Karpas-422 (cell line): Measurements from ENCODE around the gene MYB. TPM values are rescaled to one million over a fixed set of nuclear protein-coding genes. Genes with fewer than 3 reads are reported as not detected.
A peak's percentile ranks its signal among the peaks of the same experiment; 100 is the strongest.

Source experiments
- DNase-seq: peaks from one replicate; pipeline ENCODE4 v3.0.0-alpha.2; 2015
- H2AFZ ChIP-seq: fragments of 200-600 bp; sonication (generic); 2 replicates; pipeline ENCODE4 v1.6.1; 2014; ENCODE audit warnings: antibody characterized with exemption, low read length, mixed read lengths
- H3K27ac ChIP-seq: fragments of 200-600 bp; sonication (generic); 2 replicates; pipeline ENCODE4 v1.5.1; 2014; ENCODE audit warnings: mild to moderate bottlenecking, low read length, moderate library complexity
- H3K27me3 ChIP-seq: fragments of 200-600 bp; sonication (generic); 2 replicates; pipeline ENCODE4 v1.6.1; 2014; ENCODE audit warnings: low read length, mixed read lengths
- H3K36me3 ChIP-seq: fragments of 200-600 bp; sonication (generic); 2 replicates; pipeline ENCODE4 v1.6.1; 2014; ENCODE audit warnings: low read length, mixed read lengths; ENCODE audit not compliant: insufficient read depth
- H3K4me1 ChIP-seq: fragments of 200-600 bp; sonication (generic); 2 replicates; pipeline ENCODE4 v1.6.1; 2014; ENCODE audit warnings: mild to moderate bottlenecking, low read length, mixed read lengths
- H3K4me2 ChIP-seq: fragments of 200-600 bp; sonication (generic); 2 replicates; pipeline ENCODE4 v1.6.1; 2014; ENCODE audit warnings: low read length, low read depth, mild to moderate bottlenecking; ENCODE audit not compliant: poor library complexity, severe bottlenecking
- H3K4me3 ChIP-seq: fragments of 200-600 bp; sonication (generic); 2 replicates; pipeline ENCODE4 v1.5.1; 2014; ENCODE audit warnings: mild to moderate bottlenecking, antibody characterized with exemption, low read length, mixed read lengths
- H3K79me2 ChIP-seq: fragments of 200-600 bp; sonication (generic); 2 replicates; pipeline ENCODE4 v1.6.1; 2014; ENCODE audit warnings: mild to moderate bottlenecking, low read length, mixed read lengths
- H3K9ac ChIP-seq: fragments of 200-600 bp; sonication (generic); 2 replicates; pipeline ENCODE4 v1.6.0; 2014; ENCODE audit warnings: low read length
- H3K9me2 ChIP-seq: fragments of 200-600 bp; sonication (generic), shearing (Covaris generic); replicated peaks from 2 replicates; pipeline ENCODE4 v1.6.0; 2014; ENCODE audit warnings: mild to moderate bottlenecking, low read length, moderate library complexity; ENCODE audit not compliant: insufficient read depth
- H3K9me3 ChIP-seq: fragments of 300-700, 200-600 bp; sonication (generic); 2 replicates; pipeline ENCODE4 v1.6.1; 2014; ENCODE audit warnings: low read length, mixed read lengths
- H4K20me1 ChIP-seq: fragments of 200-600 bp; sonication (generic); 2 replicates; pipeline ENCODE4 v1.6.1; 2014; ENCODE audit warnings: mild to moderate bottlenecking, antibody characterized with exemption, low read length, low read depth; ENCODE audit not compliant: insufficient read depth
- total RNA-seq: library from RNA; depleted of rRNA; stranded (reverse); fragments of >200 nt; shearing (Covaris generic); gene quantifications from 2 replicates; pipeline ENCODE4 v1.2.3, GENCODE V29; 2014; ENCODE audit warnings: low replicate concordance

Gene MYB
- total RNA-seq, 1 experiment from 2014 or later = 11.8 TPM

DNA sequence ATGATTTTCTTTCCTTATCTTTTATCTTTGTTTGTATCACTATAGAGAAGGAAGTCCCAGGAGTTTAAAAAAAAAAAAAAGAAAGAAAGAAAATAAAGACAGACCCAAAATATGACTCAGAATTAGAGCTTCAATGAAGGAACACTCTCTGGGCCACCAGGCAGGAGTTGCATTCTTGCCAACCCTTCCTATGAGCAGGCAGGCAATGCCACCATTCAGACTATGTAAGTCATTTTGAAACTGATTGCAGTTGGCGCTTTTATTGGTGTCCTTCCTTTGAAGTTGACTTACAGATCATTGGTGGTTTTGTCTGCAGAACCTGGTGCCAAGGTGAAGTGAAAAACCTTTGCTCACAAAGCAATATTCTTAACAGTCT, 50.3 kb downstream of the MYB start:
- Histone ChIP-seq H3K4me1 (no peaks in the 10 kb centered on the region), H3K9me2 (no peaks in the 10 kb centered on the region), H3K4me2 (no peak overlapping the region), H3K9me3 (no peaks in the 10 kb centered on the region), H4K20me1 (no peaks in the 10 kb centered on the region), H3K9ac (no peak overlapping the region), H3K79me2 (no peaks in the 10 kb centered on the region), H3K4me3 (no peak overlapping the region), H3K27ac (no peak overlapping the region), H3K36me3 (no peaks in the 10 kb centered on the region), H3K27me3 (no peaks in the 10 kb centered on the region), H2AFZ (no peak overlapping the region)
- DNase-seq = no peak

DNA sequence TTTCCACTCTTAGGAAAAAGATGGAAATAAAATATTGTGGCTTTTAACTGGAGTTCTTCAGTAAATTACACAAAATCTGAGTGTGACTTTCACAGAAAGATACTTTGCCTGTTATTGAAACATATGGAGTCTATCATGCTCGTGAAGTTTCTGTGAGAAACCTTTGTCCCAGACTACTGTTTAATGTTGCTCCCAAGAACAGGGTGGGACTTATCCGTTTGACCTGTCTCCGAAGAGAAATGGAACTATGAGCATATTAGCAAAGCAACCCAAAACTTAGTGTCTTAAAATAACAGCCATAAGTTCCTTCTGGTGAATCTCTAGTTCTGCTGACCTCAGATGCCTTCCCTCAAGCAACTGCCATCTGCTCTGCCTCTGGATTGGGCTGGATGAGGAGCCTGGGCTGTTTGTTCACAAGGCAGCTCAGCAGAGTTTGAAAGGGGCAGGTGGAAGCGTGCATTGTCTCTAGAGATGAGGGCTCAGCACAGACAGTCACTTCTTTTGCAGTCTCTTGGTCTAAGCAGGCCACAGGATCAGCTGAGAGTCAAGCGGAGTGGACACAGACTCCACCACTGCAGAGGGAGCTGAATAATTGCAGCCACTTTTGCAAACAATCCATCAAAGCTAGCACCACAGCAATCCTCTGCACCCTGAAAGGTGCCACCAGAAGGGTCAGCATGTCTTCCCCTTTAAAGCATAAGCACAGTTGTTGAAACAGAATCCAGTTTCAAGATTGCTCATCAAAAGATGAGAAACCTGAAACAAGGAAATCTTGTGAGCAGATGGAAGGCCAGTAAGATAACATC, 52.8 kb downstream of the MYB start:
- peaks cover 4% of the 10 kb centered on the region; the same call in 1 of the 2 replicates for H3K4me1 ChIP-seq
- no peak overlapping the region for H3K4me2 ChIP-seq
- H4K20me1 ChIP-seq = no peaks in the 10 kb centered on the region
- no peak overlapping the region for H3K27ac ChIP-seq
- H3K9me3 ChIP-seq = no peaks in the 10 kb centered on the region
- H2AFZ ChIP-seq = no peak overlapping the region
- DNase-seq = no peak
- no peak overlapping the region for H3K9ac ChIP-seq
- H3K79me2 ChIP-seq = no peaks in the 10 kb centered on the region
- no peaks in the 10 kb centered on the region for H3K36me3 ChIP-seq
- no peak overlapping the region for H3K4me3 ChIP-seq
- no peaks in the 10 kb centered on the region for H3K27me3 ChIP-seq
- H3K9me2 ChIP-seq = no peaks in the 10 kb centered on the region

DNA sequence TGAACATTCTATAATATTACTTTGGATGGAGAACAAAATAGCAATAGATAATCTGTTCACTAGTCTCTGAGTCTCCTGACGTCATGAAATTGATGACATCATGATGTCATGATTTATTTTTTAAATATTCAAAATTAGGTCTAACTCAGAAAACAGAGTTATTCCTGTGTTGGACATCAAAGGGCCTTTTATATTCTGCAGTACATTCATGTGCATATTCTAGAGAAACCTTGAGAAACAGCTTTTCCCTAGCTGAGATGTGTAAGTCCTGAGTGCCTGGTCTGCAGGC, 53.3 kb downstream of the MYB start:
- Histone ChIP-seq H3K4me3 (no peak overlapping the region), H3K4me2 (no peak overlapping the region), H4K20me1 (no peaks in the 10 kb centered on the region), H3K4me1 (peaks cover 4% of the 10 kb centered on the region; the same call in 1 of the 2 replicates), H3K79me2 (no peaks in the 10 kb centered on the region), H3K27me3 (no peaks in the 10 kb centered on the region), H3K27ac (no peak overlapping the region), H3K9ac (no peak overlapping the region), H3K36me3 (no peaks in the 10 kb centered on the region), H2AFZ (no peak overlapping the region), H3K9me3 (no peaks in the 10 kb centered on the region), H3K9me2 (no peaks in the 10 kb centered on the region)
- DNase-seq = no peak

DNA sequence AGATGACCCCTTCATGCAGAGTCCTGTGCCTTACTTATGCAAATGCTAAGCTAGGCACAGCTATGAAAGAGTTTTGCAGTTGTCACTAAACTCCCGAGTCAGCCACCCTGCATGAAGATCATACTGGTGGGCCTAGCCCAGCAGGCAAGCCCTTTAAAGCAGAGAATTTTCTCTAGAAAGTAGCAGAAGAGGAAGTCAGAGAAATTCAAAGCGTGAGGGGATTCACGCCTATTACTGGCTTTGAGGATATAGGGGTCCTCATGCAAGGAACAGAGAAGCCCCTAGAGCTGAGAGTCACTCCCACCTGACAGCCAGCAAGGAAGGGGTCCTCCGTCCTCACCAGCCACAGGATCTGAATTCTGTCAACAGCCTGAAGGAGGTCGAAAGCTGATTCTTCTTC, 54.6 kb downstream of the MYB start:
- no peaks in the 10 kb centered on the region for H3K27me3 ChIP-seq
- no peaks in the 10 kb centered on the region for H3K9me3 ChIP-seq
- no peaks in the 10 kb centered on the region for H3K36me3 ChIP-seq
- no peak overlapping the region for H3K9ac ChIP-seq
- H3K9me2 ChIP-seq = no peaks in the 10 kb centered on the region
- no peak overlapping the region for H2AFZ ChIP-seq
- no peaks in the 10 kb centered on the region for H4K20me1 ChIP-seq
- no peak overlapping the region for H3K27ac ChIP-seq
- H3K4me2 ChIP-seq = no peak overlapping the region
- no peaks in the 10 kb centered on the region for H3K79me2 ChIP-seq
- DNase-seq = no peak
- H3K4me1 ChIP-seq = peaks cover 4% of the 10 kb centered on the region; the same call in 1 of the 2 replicates
- H3K4me3 ChIP-seq = no peak overlapping the region

DNA sequence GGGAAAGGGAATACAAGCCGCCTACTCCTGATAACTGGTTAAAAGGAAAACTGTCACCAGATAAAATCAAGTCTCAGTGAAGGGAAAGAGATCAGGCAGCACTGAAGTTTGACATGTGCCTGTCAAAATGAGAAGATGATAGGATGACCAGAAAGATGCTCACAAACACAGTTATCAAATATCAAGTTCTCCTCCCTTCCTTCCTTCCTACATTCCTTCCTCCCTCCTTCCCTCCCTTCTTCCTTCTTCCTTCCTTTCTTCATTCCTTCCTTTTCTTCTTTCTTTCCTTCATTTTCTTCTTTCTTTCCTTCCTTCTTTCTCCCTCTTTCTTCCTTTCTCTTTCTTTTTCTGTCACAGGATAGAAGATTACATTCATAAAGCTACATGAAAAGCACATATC, 55.2 kb downstream of the MYB start:
- H3K36me3 ChIP-seq = no peaks in the 10 kb centered on the region
- H3K27ac ChIP-seq = no peak overlapping the region
- no peaks in the 10 kb centered on the region for H3K9me2 ChIP-seq
- no peaks in the 10 kb centered on the region for H3K9me3 ChIP-seq
- no peak for DNase-seq
- H3K27me3 ChIP-seq = no peaks in the 10 kb centered on the region
- H2AFZ ChIP-seq = 0 out of 2 replicates have a peak overlapping the region, but pooled peaks have one; percentile 54
- H4K20me1 ChIP-seq = no peaks in the 10 kb centered on the region
- H3K4me1 ChIP-seq = peaks cover 4% of the 10 kb centered on the region; the same call in 1 of the 2 replicates
- H3K9ac ChIP-seq = no peak overlapping the region
- peak overlapping the region; percentile 2 for H3K4me2 ChIP-seq
- H3K4me3 ChIP-seq = no peak overlapping the region
- no peaks in the 10 kb centered on the region for H3K79me2 ChIP-seq

DNA sequence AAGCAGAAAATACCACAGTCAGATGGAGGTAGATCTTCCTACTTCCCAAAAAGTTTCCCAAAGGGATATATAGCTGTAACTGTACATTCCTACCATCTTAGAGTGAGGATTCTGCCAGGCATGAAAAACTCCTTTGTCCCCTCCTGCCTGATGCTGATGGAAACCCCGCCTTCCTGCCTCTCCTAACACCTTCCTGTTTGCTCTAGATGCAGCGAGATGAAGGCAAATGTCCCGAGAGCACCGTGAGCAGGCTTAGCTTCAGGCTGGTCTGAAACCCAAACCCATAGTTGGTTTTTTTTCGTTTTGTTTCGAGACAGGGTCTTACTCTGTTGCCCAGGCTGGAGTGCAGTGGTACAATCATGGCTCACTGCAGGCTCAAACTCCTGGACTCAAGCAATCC, 55.6 kb downstream of the MYB start:
- H4K20me1 ChIP-seq = no peaks in the 10 kb centered on the region
- H3K9me2 ChIP-seq = no peaks in the 10 kb centered on the region
- H3K9ac ChIP-seq = no peak overlapping the region
- DNase-seq = no peak
- H3K36me3 ChIP-seq = no peaks in the 10 kb centered on the region
- 0 out of 2 replicates have a peak overlapping the region, but pooled peaks have one; percentile 54 for H2AFZ ChIP-seq
- no peaks in the 10 kb centered on the region for H3K79me2 ChIP-seq
- no peak overlapping the region for H3K27ac ChIP-seq
- H3K4me1 ChIP-seq = peaks cover 4% of the 10 kb centered on the region; the same call in 1 of the 2 replicates
- H3K27me3 ChIP-seq = no peaks in the 10 kb centered on the region
- no peak overlapping the region for H3K4me3 ChIP-seq
- H3K9me3 ChIP-seq = no peaks in the 10 kb centered on the region
- peak overlapping the region; percentile 2 for H3K4me2 ChIP-seq

DNA sequence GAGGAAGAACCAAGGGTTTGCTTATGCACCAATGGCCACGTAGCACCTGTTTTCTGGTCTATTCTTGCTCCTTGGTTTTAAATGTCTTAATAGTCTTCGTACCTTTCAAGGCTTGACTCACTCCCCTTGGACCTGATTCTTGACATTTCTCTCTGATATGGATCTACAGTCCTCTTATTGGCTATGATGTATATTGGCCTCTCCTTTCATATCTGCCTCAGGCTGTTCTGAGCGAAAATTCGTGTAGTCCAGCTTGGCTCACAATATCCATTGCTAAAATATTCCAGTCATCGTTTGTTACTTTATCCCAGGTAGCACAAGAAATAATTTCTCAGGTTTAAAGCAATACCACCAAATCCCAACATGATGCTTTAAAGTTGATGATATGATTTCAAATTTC, 59.6 kb downstream of the MYB start:
- Histone ChIP-seq H3K4me1 (peaks cover 4% of the 10 kb centered on the region; the same call in 1 of the 2 replicates), H3K79me2 (no peaks in the 10 kb centered on the region), H3K27me3 (no peaks in the 10 kb centered on the region), H4K20me1 (no peaks in the 10 kb centered on the region), H3K9me2 (no peaks in the 10 kb centered on the region), H3K9me3 (no peaks in the 10 kb centered on the region), H3K27ac (no peak overlapping the region), H3K9ac (no peak overlapping the region), H2AFZ (0 out of 2 replicates have a peak overlapping the region, but pooled peaks have one; percentile 63), H3K4me3 (no peak overlapping the region), H3K4me2 (no peak overlapping the region), H3K36me3 (no peaks in the 10 kb centered on the region)
- DNase-seq = no peak

DNA sequence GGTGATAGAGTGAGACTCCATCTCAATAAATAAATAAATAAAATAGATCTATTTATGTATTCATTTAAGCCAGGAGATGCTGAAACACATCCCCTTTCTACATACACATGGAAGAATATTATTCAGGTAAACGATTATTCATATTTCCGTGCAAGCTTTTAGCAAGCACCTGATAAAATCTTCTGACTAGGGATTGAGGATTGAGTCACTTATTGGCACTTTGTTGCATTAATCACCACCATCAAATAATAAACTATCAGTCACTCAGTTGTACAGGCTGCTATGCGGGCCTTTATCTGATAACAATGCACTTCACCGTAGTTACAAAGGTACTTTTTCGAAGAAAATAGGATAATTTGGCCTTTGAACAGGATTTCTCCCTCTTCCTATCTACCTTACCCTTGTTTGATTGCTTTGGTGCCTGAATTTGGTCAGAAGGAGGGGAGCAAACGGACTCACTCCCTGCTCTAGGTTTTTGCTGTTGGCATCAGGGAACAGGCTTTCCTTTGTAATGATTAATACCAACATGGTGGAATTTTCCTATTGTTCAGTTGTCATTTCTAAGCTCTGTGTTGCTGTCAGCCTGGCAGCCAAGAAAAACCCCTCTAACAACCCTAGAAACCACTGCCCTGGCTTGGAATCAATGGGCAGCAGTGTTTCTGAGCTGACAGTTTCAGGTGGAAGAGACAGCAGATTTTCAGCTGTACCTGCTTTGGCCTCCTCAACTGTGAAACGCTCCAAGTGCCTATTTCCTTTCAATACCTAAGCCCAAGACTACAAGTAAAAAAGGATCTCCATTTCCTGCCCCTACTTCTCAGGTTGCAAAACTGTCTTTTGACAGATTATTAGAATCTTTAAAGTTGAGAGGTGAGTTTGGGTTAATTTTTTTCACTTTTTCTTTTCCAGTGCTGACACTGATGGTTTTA, 63.0 kb downstream of the MYB start:
- no peaks in the 10 kb centered on the region for H4K20me1 ChIP-seq
- no peak overlapping the region for H3K4me2 ChIP-seq
- H3K36me3 ChIP-seq = no peaks in the 10 kb centered on the region
- H3K4me3 ChIP-seq = no peak overlapping the region
- H2AFZ ChIP-seq = no peak overlapping the region
- H3K27ac ChIP-seq = no peak overlapping the region
- no peaks in the 10 kb centered on the region for H3K79me2 ChIP-seq
- no peak overlapping the region for H3K9ac ChIP-seq
- H3K27me3 ChIP-seq = no peaks in the 10 kb centered on the region
- H3K4me1 ChIP-seq = no peaks in the 10 kb centered on the region
- H3K9me2 ChIP-seq = no peaks in the 10 kb centered on the region
- H3K9me3 ChIP-seq = no peaks in the 10 kb centered on the region
- no peak for DNase-seq
